ENCODE results near the gene UQCRHL. TPM values are rescaled to one million over a fixed set of nuclear protein-coding genes. Genes with fewer than 3 reads are reported as not detected.
A peak's percentile ranks its signal among the peaks of the same experiment; 100 is the strongest.

Gene UQCRHL
- total RNA-seq, 1 donor from 2014 or later = 4.8 TPM

DNA sequence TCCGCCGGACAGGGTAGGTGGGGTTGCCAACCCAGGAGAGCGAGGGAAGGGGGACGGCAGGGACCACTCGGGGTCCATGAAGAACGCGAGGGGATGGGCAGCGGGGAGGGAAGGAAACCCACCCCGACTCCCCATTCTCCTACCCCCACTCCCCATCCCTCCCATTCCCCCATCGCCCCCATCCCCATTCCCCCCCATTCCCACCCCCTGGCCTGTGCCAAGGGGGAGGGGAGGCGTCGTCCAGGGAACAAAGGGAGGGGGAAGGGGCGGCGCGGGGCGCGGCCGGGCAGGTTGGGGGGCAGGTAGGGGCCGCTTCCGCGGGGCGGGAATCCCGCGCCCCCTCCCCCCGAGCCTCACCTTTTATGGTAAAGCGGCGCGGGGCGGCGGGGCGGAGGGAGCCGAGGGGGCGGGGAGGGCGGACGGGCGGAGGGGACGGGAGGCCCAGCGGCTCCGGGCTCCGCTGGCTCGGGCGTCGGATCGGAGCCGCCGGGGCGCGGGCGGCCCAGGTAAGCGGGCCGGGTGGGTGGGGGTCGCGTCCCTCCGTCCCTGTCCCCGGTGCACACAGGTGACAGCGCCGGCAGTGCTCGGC, 49.0 kb downstream of the UQCRHL start, which contains the start of gene FBLIM1:
Gene FBLIM1 (plus strand): TSS at position 453 of the 589 bp plus-strand sequence. CDS start 6,189 bp downstream, outside the sequence.
- Histone ChIP-seq H3K9ac (no peak within 1 kb of the TSS), H3K4me1 (peaks cover 54% of the 10 kb centered on the region), H3K79me2 (ENCODE audit: low read depth) (no peaks in the 10 kb centered on the region), H3K4me2 (peak within 1 kb of the TSS; percentile 99), H3K9me3 (ENCODE audit: low read depth) (no peaks in the 10 kb centered on the region), H3K27ac (no peak within 1 kb of the TSS), H3K27me3 (peaks cover 55% of the 10 kb centered on the region), H2AFZ (replicated peaks) (peak within 1 kb of the TSS; percentile 79), H3K4me3 (peak within 1 kb of the TSS; percentile 89), H4K20me1 (ENCODE audit: low read depth) (peaks cover 21% of the 10 kb centered on the region), H3F3A (ENCODE audit: low read depth) (peaks cover 61% of the 10 kb centered on the region), H3K36me3 (no peaks in the 10 kb centered on the region)
- Mint-ChIP-seq H3K9me3 (no peaks in the 10 kb centered on the region), H3K4me1 (peaks cover 38% of the 10 kb centered on the region), H3K36me3 (no peaks in the 10 kb centered on the region), H3K27me3 (ENCODE audit: insufficient read depth, low read depth) (peaks cover 21% of the 10 kb centered on the region), H3K27ac (peak within 1 kb of the TSS; percentile 46), H3K4me3 (peak within 1 kb of the TSS; percentile 86)
- DNase-seq (ENCODE audit: low spot score) = peak; percentile 72
- TF ChIP-seq EZH2phosphoT487 (IDR thresholded peaks at IDR 0.05) (no peak), EZH2 (IDR thresholded peaks at IDR 0.05) (no peak)
- TF ChIP-seq, protein P1, sequence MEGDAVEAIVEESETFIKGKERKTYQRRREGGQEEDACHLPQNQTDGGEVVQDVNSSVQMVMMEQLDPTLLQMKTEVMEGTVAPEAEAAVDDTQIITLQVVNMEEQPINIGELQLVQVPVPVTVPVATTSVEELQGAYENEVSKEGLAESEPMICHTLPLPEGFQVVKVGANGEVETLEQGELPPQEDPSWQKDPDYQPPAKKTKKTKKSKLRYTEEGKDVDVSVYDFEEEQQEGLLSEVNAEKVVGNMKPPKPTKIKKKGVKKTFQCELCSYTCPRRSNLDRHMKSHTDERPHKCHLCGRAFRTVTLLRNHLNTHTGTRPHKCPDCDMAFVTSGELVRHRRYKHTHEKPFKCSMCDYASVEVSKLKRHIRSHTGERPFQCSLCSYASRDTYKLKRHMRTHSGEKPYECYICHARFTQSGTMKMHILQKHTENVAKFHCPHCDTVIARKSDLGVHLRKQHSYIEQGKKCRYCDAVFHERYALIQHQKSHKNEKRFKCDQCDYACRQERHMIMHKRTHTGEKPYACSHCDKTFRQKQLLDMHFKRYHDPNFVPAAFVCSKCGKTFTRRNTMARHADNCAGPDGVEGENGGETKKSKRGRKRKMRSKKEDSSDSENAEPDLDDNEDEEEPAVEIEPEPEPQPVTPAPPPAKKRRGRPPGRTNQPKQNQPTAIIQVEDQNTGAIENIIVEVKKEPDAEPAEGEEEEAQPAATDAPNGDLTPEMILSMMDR (IDR thresholded peaks at IDR 0.05) = no peak

DNA sequence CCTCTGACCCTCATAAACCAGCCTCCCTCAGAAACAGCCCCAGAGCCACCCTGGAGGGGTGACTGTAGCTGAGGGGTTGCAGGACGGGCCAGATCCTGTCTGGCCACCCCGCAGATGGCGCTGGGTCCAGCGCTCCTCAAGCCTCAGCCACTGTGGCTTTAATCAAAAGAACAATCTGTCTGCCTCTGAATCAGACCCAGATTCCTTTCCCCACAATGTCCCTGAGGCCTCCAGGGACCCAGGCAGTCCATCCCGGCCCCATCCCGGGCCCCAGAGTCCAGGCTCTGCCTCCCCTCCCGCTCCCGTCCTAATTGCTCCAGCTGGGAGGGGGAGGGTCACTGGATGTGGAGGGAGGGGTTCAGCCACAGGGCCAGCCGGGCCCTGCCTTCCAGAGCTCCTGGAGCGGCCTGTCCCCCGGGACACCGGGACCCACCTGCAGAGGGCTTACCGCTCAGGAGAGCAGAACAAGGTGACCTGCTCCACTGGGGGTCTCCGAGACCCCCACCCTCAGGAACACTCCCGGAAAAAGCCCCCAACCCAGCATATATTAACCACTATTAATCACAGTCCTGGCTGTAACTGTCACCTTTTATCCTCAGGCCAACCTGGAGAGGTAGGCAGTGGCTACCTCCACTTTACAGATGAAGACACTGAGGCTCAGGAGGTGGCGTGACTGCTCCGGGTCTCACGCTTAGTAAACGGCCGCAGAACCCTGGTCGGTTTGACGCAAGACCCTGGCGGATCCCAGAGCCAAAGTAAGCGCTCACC, 49.7 kb downstream of the UQCRHL start:
- peaks cover 54% of the 10 kb centered on the region for H3K4me1 ChIP-seq
- H3K36me3 ChIP-seq = no peaks in the 10 kb centered on the region
- H3K4me2 ChIP-seq = peak overlapping the region; percentile 99
- Mint-ChIP-seq H3K27ac (peak overlapping the region; percentile 46), H3K9me3 (no peaks in the 10 kb centered on the region), H3K4me1 (peaks cover 38% of the 10 kb centered on the region), H3K36me3 (no peaks in the 10 kb centered on the region), H3K4me3 (peak overlapping the region; percentile 85), H3K27me3 (ENCODE audit: insufficient read depth, low read depth) (peaks cover 20% of the 10 kb centered on the region)
- no peaks in the 10 kb centered on the region for H3K9me3 ChIP-seq (ENCODE audit: low read depth)
- peak; percentile 73 for DNase-seq (ENCODE audit: low spot score)
- H3K9ac ChIP-seq = no peak overlapping the region
- H3K27ac ChIP-seq = no peak overlapping the region
- peaks cover 61% of the 10 kb centered on the region for H3F3A ChIP-seq (ENCODE audit: low read depth)
- H2AFZ ChIP-seq (replicated peaks) = peak overlapping the region; percentile 79
- H4K20me1 ChIP-seq (ENCODE audit: low read depth) = peaks cover 21% of the 10 kb centered on the region
- H3K4me3 ChIP-seq = peak overlapping the region; percentile 89
- H3K27me3 ChIP-seq = peaks cover 55% of the 10 kb centered on the region
- TF ChIP-seq EZH2 (IDR thresholded peaks at IDR 0.05) = no peak
- TF ChIP-seq, protein P1 (IDR thresholded peaks at IDR 0.05) = no peak
- no peak for TF ChIP-seq EZH2phosphoT487 (IDR thresholded peaks at IDR 0.05)
- no peaks in the 10 kb centered on the region for H3K79me2 ChIP-seq (ENCODE audit: low read depth)

Other genes with a start within 250 kb of the UQCRHL start
- gene AGMAT, start 222.6 kb downstream of the UQCRHL start, total RNA-seq (ENCODE audit: low replicate concordance) = 0.84 and 0.86 TPM in 2 replicates
- 23.3 and 23.8 TPM in 2 replicates for gene DDI2, start 190.2 kb downstream of the UQCRHL start, total RNA-seq (ENCODE audit: low replicate concordance)
- 16.7 and 42.2 TPM in 2 replicates for gene PLEKHM2, start 123.3 kb downstream of the UQCRHL start, total RNA-seq (ENCODE audit: low replicate concordance)
- 0.34 and 2.2 TPM in 2 replicates for gene SLC25A34, start 71.4 kb downstream of the UQCRHL start, total RNA-seq (ENCODE audit: low replicate concordance)
- gene TMEM82, start 65.2 kb downstream of the UQCRHL start, total RNA-seq (ENCODE audit: low replicate concordance) = 0.56 TPM in 1 of 2 replicates, not detected in the other
- 4.7 and 13.0 TPM in 2 replicates for gene FBLIM1, start 48.9 kb downstream of the UQCRHL start, total RNA-seq (ENCODE audit: low replicate concordance)
- 40.1 and 59.6 TPM in 2 replicates for gene SPEN, start 40.1 kb upstream of the UQCRHL start, total RNA-seq (ENCODE audit: low replicate concordance)
- gene ZBTB17, start 168.5 kb upstream of the UQCRHL start, total RNA-seq (ENCODE audit: low replicate concordance) = 19.5 and 34.0 TPM in 2 replicates
- gene SRARP, start 196.6 kb upstream of the UQCRHL start, total RNA-seq (ENCODE audit: low replicate concordance) = not detected in 2 replicates
- not detected in 2 replicates for gene HSPB7, start 210.4 kb upstream of the UQCRHL start, total RNA-seq (ENCODE audit: low replicate concordance)
- not detected in 2 replicates for gene CLCNKA, start 214.4 kb upstream of the UQCRHL start, total RNA-seq (ENCODE audit: low replicate concordance)
- 0.97 and 2.7 TPM in 2 replicates for gene CLCNKB, start 236.1 kb upstream of the UQCRHL start, total RNA-seq (ENCODE audit: low replicate concordance)

Data from neural progenitor cell (in vitro differentiated cells).